Right renal pelvis (tissue), 4 donors: ENCODE measurements around the gene C16orf96. TPM values are rescaled to one million over a fixed set of nuclear protein-coding genes. Genes with fewer than 3 reads are reported as not detected.

ENCODE experiments used
- DNase-seq, 4 donors: peaks; one replicate each; pipeline ENCODE4 v3.0.0-alpha.2; 2013; ENCODE audit warnings: low read depth in 4 of 4, low spot score in 3 of 4, missing footprints in 1 of 4
- polyA plus RNA-seq, 4 donors: library from polyadenylated mRNA; unstranded; fragments of 120-200 nt; gene quantifications; one replicate each; pipeline ENCODE4 v1.2.1, GENCODE V29; 2013; ENCODE audit not compliant: insufficient read length in 4 of 4

The C16orf96 gene
- polyA plus RNA-seq, 4 donors: 0.17 to 0.33 (median 0.26) TPM

DNA sequence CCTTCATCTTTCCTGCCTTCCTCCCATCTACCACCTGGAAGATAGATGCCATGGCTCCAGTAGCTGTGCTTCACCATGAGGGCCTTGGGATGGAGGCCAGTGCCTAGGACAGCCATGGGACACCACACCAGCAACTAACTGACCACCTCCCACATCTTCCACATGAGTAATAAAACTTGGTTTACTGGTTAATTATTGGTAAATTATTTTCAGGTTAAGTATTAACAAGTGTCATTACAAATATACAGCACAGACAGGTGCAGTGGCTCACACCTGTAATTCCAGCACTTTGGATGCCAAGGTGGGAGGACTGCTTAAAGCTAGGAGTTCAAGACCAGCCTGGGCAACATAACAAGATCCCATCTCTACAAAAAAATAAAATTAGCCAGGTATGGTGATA lies 31.6 kb upstream of the C16orf96 start:
- no peak for DNase-seq

DNA sequence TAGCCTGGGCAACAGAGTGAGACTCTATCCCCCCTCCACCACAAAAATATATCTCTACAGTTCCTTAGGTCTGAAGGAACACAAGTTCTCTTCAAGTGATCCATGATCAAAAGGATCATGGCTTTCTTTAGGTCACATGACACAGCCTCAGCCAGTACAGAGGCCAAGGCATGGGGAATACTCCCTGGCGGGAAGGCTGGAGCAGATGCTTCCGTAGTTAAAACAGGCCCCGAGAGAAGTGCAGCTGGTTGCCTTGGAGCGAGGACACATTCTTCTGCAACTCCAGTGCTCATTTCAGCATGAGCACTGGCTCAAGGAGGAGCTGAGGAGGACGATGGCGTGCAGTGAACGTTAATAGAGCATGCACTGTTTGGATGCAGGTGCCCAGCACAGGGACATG lies 31.1 kb upstream of the C16orf96 start:
- DNase-seq: no peak

DNA sequence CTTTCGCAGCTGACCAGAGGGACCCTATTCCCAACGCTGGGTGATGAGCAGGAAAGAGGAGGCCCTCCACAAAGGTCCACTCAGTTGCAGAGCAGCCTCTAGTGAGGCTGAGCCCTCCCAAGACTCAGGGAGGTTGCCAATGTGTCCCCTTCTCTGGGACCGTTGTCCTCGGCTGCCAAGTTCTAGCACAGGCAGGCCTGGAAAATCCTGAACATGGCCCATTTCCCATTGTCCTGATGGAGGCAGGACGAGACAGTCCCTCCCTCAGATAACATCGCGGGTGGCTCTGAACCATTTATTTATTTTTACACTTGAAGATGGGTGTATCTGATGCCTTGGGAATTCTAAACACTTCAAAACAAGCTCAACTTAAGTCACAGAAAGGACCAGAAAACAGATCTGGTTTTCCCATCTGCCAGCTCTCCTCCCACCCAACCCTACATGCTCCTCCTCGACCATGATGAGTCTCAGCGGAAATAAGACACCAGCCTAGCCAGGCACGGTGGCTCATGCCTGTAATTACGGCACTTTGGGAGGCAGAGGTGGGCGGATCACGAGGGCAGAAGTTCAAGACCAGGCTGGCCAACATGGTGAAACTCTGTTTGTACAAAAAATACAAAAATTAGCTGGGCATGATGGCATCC lies 30.4 kb upstream of the C16orf96 start:
- DNase-seq: no peak

DNA sequence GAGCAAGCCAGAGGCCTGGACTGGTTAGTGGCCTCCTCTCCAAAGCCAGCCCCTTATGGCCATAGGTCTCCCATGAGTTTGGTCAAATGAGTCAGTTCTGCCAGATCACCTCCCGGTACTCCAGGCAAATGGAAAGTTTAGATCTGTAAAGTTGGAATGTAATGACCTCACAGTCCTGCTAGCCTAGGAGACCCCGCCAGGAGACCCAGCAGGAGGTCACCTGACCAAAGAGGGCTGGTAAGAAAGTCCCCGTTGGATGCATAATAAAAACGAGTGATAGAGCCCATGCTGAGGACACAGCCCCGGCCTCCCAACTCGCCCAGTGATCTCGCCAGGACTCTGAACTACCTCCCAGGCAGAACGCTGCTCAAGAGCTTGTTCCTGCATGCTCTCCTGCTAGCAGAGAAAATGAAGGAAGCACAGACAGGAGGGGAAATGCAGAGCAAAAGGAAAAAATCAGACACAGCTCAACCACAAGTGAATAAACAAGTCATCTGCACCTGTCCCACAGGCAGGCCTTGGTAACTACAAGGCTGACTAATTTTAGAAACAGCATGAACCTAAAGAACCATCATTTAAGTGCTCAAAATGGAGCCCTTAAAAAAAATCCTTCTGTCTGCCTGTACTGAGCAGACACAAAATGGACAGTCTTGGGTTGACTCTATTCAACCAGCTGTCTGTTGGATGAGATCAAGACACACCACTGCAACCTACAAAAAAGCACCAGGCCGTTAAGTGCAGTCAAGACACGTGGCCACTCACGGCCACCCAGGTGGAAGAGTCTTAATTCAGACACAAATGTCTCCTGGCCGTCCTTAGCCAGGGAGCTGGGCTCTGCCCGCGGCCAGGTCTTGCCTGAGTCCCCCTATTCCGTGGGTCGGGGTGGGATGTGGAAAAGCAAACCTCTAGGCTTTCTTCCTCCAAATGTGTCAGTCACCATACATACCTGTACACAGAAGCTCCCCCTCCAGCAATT lies 26.8 kb upstream of the C16orf96 start:
- DNase-seq: no peak

GRCh38 chr16:4531811-4532210 lies 24.3 kb upstream of the C16orf96 start:
- DNase-seq: no peak

DNA sequence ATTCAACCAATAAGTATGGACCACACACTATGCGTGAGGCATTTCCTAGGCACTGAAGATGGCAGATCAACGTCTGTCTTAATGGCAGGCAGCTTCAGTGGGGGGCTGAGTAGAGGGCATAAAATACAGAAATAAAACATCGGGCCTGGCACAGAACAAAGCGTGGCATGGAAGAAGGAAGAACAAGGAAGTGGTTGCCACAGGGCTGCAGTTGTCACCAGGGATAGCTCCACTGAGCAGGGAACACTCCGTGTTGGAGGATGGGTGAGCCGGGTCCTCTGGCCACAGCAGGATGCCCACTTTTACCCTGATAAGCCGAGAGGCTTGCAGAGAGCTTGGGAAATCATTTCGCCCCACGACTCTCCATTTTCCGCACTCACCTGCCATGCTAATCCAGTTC lies 23.9 kb upstream of the C16orf96 start:
- no peak for DNase-seq

DNA sequence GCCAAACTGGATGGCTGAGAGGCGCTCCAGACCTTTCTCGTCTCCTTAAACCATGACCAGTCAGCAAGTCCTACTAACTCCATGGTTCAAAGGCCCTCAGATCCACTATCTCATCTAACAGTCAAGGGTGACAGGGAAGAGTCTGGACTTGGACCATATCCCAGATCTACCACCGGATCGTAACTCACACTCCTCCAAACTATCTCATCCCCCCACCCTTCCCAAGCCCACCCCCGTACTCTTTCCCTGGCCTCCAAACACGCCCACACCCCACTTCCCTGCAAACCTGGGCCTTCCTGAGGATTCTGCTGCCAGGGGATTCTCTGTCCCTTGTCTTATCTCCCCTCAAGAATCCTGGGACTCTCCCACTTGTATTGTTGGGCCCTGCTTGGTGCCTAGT lies 22.6 kb upstream of the C16orf96 start:
- no peak for DNase-seq

DNA sequence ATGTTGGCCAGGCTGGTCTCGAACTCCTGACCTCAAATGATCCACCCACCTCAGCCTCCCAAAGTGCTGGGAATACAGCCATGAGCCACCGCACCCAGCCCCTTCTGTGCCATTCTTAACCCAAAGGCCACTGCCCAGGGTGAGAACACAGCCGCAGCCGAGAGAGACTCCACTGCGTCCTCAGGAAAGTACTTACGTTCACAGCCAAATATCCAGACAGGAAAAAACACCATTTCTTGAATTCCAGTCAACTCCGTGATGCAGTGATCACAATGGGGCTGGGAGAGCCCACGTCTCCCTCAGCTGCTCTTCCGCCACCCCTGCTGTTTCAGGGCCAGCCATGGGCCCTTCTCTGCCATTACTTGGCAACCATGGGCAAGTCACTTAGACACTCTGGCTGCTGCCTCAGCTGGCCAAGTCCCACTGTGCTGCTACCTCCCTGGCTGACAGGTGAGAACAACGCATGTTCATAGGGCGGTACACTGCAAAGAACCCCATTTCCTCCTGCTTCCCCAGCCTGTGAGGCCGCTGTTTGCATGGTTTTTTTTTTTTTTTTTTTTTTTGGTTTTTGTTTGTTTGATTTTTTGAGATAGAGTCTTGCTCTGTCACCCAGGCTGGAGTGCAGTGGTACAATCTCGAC lies 21.9 kb upstream of the C16orf96 start:
- DNase-seq: no peak

GRCh38 chr16:4535627-4536108 lies 20.5 kb upstream of the C16orf96 start:
- DNase-seq: no peak

DNA sequence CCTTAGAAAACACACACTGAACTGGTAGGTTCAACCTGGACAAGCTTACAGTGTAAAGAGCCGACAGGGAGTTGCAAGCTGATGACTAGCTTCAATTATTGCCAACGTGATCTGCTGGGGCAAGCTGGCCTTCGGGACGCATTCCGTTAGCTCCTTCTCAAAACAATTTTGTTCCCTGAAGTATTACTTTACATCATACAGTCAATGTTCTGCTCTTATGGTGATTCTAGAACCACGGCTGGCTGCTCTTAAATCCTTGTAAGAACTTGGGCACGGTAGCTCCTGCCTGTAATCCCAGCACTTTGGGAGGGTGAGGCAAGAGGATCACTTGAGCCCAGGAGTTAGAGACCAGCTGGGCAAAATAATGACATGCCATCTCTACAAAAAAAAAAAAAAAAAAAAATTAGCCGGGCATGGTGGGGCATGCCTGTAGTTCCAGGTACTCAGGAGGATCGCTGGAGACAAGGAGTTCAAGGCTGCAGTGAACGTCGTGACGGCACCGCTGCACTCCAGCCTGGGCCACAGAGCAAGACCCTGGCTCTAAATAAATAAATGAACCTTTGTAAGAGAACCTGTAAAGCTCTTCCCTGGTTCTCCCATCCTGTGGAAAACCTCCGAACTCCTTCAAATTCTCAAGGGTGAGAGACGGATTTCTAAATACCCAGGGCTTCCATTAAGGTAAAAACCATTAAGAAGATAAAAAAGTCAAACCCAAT lies 19.6 kb upstream of the C16orf96 start:
- no peak for DNase-seq

DNA sequence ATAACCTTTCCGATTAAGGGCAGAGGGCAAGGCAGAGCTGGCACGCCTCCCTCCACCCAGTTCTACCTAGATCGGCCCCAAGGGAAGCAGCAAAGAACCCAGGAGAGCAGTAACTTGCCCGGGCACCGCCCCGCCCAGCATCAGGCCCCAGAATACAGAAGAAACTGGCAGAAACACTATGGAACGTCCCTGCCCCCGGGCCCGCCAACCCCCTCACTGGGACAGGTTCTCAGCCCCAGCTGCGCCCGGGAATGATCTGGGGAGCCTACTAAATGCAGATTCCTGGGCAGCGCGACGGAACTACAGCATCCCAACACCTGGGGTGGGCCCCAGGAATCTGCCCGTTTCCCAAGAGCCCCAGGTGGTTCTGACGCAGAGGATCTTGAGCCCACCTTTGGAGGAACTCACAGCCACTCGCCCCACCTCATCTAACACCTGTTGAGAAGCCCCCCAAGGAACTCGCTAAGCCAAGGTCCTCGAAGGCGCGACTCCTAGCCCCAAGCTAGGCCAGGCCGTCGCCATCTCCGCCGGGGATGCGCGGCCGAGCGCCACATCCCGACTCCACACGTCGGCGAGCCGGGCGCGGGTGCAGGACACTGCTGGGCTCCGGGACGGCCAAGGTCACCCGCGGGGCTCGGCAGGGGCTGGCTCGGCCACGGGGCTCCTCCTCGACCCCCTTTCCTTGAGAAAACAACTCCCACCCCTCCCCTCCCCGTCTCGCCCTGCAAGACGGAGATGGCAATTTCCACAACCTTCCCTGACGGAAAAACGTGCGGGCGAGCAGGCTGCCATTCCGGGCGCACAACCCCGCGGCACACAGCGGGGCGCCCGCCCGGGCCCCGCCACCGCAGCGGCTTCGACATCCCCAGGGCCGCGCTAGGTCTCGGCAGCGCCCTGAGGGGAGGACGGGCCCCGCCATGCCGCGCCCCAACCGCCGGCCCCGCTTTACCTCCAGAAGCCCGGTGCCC lies 18.5 kb upstream of the C16orf96 start:
- DNase-seq: no peak

DNA sequence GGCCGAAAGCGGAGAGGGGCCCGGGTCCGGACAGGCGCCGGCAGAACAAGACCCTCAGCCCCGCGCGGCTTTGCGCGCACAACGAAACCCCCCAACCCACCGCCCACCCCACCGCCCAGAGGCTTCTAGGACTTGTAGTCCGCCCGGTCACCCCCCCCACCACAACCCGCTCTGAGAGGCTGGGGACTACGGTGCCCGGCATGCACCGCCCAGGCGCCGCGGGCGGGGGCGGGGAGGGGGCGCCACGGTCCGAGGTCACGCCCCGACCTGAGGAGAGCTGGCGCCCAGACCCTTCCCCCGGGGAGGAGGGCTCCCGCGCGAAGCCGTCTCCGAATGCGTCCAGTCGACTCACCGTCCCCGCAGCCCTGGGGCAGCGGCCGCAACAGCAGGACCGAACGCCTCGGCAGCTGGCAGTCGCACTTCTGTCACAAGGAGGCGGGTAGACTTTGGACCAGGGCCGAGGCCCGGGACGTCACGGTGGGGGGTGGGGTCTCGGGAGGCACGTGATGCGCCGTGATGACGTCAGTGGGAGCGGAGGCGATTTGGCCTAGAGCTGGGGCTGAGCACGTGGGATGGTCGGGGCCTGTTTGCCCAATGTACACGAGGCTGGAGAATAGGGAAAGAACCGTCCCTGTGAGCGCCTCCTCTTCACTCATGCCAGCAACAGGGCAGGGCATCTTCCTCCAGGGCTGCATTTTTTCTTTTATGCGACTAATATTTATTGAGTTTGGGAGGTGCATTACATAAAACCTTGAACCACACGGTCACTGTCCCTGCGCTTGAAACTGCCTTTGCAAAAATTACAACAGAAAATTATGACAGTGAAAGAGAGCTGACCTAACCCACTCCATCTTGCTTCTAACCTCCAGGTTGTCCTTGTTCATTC lies 17.5 kb upstream of the C16orf96 start, which contains the start of gene CDIP1:
Gene CDIP1, minus strand, starts transcription at position 424 of the 886 bp plus-strand sequence. CDS start 24,643 bp downstream, outside the sequence.
- peak; percentile 83 to 88 (median 84) for DNase-seq

GRCh38 chr16:4539716-4540284 lies 16.3 kb upstream of the C16orf96 start:
- DNase-seq: no peak

- no peak for DNase-seq
These were observed 11.7 kb upstream of the C16orf96 start for GRCh38 chr16:4544473-4544872.

DNA sequence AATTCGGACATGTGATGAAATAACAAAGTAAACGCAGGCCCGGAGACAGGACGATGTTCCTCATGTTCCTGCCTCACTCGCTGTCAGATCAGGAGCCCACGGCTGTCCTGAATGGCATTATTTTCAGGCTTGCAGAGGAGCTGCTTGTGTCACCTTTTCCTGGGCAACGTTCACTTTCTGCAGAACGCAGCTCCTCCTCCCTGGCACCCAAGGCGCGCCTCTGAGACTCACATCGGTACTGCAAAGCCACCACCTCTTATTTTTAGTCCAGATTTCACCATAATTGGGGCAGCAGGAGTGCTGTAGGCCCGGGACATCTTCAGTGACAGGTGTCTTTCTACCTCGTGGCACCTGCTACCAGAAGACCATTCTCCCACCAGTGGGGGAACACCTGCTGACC lies 8.0 kb upstream of the C16orf96 start:
- no peak for DNase-seq

DNA sequence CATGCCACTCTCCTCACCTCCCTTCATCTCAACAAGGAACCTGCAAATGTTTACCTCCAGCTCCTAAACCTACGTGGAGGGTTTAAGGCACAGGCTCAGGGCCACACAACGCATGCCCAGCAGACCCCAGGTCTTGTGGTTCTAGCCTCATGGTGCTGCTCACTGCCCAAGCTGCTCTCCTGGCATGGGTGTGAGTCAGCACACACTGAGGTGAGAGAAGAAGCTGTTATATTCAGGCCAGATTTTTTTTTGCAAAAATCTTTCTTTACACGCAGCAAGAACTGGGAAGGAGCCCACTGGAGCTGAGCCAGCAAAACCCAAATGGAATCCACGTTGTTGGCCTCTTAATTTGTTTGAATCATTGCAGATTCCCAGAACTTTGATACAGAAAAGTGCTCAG lies 5.5 kb upstream of the C16orf96 start:
- no peak for DNase-seq

GRCh38 chr16:4552541-4552940 lies 3.6 kb upstream of the C16orf96 start:
- DNase-seq: no peak

- no peak for DNase-seq
These were observed 440 bp downstream of the C16orf96 start for GRCh38 chr16:4556580-4556979.
